ENCODE data around the gene NPAS2. TPM values are rescaled to one million over a fixed set of nuclear protein-coding genes. Genes with fewer than 3 reads are reported as not detected.

The NPAS2 gene
- total and polyA plus RNA-seq, 2 donors from 2014 or later = 8.4 to 44.5 TPM

DNA sequence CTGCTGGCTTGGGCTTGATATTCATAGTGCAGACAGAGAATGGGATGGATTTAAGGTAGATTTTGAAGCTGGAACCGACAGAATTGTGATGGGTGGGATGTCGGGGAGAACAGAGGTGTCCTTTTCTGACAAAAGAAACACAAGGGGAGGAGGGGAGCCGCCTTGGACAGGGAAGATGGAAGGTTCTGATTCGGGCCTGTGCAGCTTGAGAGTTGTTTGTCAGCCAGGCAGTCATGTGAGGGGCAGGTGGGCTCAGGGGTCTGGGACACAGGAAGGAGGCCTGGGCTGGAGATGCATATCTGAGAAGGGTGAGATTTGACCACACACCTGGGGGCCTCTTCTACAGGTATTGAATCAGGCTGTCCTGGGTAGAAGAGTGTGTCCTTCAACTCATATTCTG is 41.4 kb downstream of the NPAS2 start:
- no peaks in the 10 kb centered on the region for H3K36me3 ChIP-seq (ENCODE audit: control insufficient read depth in 2 of 3, insufficient read depth in 3 of 3, low read length in 3 of 3)
- H3K27me3 ChIP-seq (ENCODE audit: control insufficient read depth, insufficient read depth, low read length) = no peaks in the 10 kb centered on the region
- intact Hi-C loops (cut with DNase I) = no loop called here
- no peaks in the 10 kb centered on the region for H3K9me3 ChIP-seq (ENCODE audit: control insufficient read depth in 2 of 3, insufficient read depth in 1 of 3, low read length in 3 of 3)
- no peak for DNase-seq
- no peak overlapping the region for H3K4me3 ChIP-seq (ENCODE audit: low read length in 3 of 3)
- no peak overlapping the region for H3K27ac ChIP-seq (ENCODE audit: low read depth in 2 of 2, low read length in 2 of 2)
- no peak overlapping the region for H3K9ac ChIP-seq (ENCODE audit: low read length in 3 of 3)
- H3K4me1 ChIP-seq (ENCODE audit: control insufficient read depth in 2 of 3, insufficient read depth in 2 of 3, low read depth in 1 of 3, low read length in 3 of 3) = no peaks in the 10 kb centered on the region
- TF ChIP-seq CTCF (IDR thresholded peaks at IDR 0.05; ENCODE audit: borderline replicate concordance, extremely low read depth, insufficient read depth) = no peak
- no peak for FAIRE-seq

DNA sequence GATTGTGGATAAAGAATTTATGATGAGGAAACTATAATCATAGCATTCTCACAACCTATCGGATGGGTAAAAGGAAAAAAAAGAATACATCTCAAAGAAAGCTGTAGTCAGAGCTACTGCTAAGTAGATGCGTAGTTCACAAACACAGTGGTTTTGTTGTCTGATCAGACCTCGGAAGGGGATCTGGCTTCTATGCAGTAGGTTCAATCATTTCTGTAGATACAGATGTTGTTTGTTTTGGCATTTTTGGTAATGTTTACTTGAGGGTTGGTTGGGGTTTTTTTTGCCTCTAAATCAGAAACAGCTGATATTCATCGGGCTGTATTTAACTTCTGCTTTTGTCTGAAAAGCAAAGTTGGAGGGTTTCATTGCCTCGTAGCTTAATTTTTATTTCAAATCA is 42.1 kb downstream of the NPAS2 start:
- H3K9ac ChIP-seq (ENCODE audit: low read length in 3 of 3) = no peak overlapping the region
- no peaks in the 10 kb centered on the region for H3K27me3 ChIP-seq (ENCODE audit: control insufficient read depth, insufficient read depth, low read length)
- H3K36me3 ChIP-seq (ENCODE audit: control insufficient read depth in 2 of 3, insufficient read depth in 3 of 3, low read length in 3 of 3) = no peaks in the 10 kb centered on the region
- DNase-seq (peak in 1 of 5 donors; percentile 25), FAIRE-seq (no peak)
- H3K9me3 ChIP-seq (ENCODE audit: control insufficient read depth in 2 of 3, insufficient read depth in 1 of 3, low read length in 3 of 3) = no peaks in the 10 kb centered on the region
- intact Hi-C loops (cut with DNase I) = no loop called here
- no peaks in the 10 kb centered on the region for H3K4me1 ChIP-seq (ENCODE audit: control insufficient read depth in 2 of 3, insufficient read depth in 2 of 3, low read depth in 1 of 3, low read length in 3 of 3)
- no peak for TF ChIP-seq CTCF (IDR thresholded peaks at IDR 0.05; ENCODE audit: borderline replicate concordance, extremely low read depth, insufficient read depth)
- H3K27ac ChIP-seq (ENCODE audit: low read depth in 2 of 2, low read length in 2 of 2) = no peak overlapping the region
- no peak overlapping the region for H3K4me3 ChIP-seq (ENCODE audit: low read length in 3 of 3)

DNA sequence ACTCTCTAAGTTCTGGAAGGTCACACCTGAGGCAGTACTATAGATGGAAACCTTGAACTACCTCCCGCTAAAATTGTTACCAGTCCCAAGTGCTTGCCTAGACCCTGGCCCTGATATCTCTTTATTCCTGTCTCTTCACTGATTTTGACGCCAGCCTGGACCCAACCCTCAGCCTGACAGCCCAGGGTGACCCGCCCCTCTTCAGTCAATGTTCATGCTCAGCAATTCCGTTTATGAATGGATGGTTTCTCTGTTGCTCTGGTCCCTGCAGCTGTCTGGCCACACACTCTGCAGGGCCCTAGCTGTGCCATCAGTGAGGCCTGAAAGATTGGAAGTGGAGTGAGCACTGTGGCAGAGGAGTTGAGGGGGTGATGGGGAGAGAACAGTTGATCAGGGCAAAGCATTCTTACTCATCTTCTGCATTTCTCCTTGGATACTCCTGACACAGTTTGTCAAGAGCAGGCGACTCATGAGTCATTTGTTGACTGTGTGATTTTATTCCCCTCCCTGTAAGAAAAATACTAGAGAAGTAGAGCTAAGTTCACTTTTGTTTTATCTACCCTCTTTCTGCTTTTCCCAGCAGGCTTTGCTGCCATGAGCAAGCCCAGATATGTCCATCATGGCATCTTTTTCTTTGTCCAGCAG is 46.0 kb downstream of the NPAS2 start:
- Histone ChIP-seq H3K9me3 (ENCODE audit: control insufficient read depth in 2 of 3, insufficient read depth in 1 of 3, low read length in 3 of 3) (peaks cover 0 to 4% (median 0%) of the 10 kb centered on the region in 3 donors), H3K4me1 (ENCODE audit: control insufficient read depth in 2 of 3, insufficient read depth in 2 of 3, low read depth in 1 of 3, low read length in 3 of 3) (peaks cover 0 to 2% (median 0%) of the 10 kb centered on the region in 3 donors), H3K27me3 (ENCODE audit: control insufficient read depth, insufficient read depth, low read length) (no peaks in the 10 kb centered on the region), H3K27ac (ENCODE audit: low read depth in 2 of 2, low read length in 2 of 2) (no peak overlapping the region), H3K36me3 (ENCODE audit: control insufficient read depth in 2 of 3, insufficient read depth in 3 of 3, low read length in 3 of 3) (no peaks in the 10 kb centered on the region), H3K9ac (ENCODE audit: low read length in 3 of 3) (no peak overlapping the region), H3K4me3 (ENCODE audit: low read length in 3 of 3) (no peak overlapping the region)
- TF ChIP-seq CTCF (IDR thresholded peaks at IDR 0.05; ENCODE audit: borderline replicate concordance, extremely low read depth, insufficient read depth) = no peak
- no peak for DNase-seq
- intact Hi-C loops (cut with DNase I) = no loop called here
- no peak for FAIRE-seq

DNA sequence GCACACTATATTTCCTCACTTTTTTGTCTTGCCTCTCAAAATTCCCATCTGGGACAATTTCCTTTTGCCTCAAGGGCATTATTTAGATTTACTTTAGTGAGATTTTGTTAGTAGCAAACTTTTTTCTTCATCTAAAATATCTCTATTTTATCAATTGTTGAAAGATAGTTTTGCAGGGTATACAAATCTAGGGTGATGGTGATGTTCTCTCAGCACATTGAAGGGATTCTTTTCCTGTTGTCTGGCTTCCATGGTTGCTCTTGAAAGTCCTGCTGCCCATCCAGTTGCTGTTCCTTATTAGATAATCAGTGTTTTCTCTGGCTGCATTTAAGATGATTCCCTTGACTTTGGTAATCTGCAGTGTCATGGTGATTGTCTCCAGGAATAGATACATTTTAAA is 48.1 kb downstream of the NPAS2 start:
- Histone ChIP-seq H3K9ac (ENCODE audit: low read length in 3 of 3) (no peak overlapping the region), H3K4me3 (ENCODE audit: low read length in 3 of 3) (no peak overlapping the region), H3K27me3 (ENCODE audit: control insufficient read depth, insufficient read depth, low read length) (no peaks in the 10 kb centered on the region), H3K27ac (ENCODE audit: low read depth in 2 of 2, low read length in 2 of 2) (no peak overlapping the region), H3K9me3 (ENCODE audit: control insufficient read depth in 2 of 3, insufficient read depth in 1 of 3, low read length in 3 of 3) (peaks cover 0 to 4% (median 0%) of the 10 kb centered on the region in 3 donors), H3K36me3 (ENCODE audit: control insufficient read depth in 2 of 3, insufficient read depth in 3 of 3, low read length in 3 of 3) (no peaks in the 10 kb centered on the region), H3K4me1 (ENCODE audit: control insufficient read depth in 2 of 3, insufficient read depth in 2 of 3, low read depth in 1 of 3, low read length in 3 of 3) (peaks cover 0 to 2% (median 0%) of the 10 kb centered on the region in 3 donors)
- TF ChIP-seq CTCF (IDR thresholded peaks at IDR 0.05; ENCODE audit: borderline replicate concordance, extremely low read depth, insufficient read depth) = no peak
- DNase-seq (no peak), FAIRE-seq (no peak)
- intact Hi-C loops (cut with DNase I) = no loop called here
